ENCODE data around the gene RNU1-1.
"Not testable (repeated sequence)": the region's sequence is repeated elsewhere in the genome, so short reads cannot be mapped to it uniquely, and the experiment has no call there.

Gene RNU1-1

DNA sequence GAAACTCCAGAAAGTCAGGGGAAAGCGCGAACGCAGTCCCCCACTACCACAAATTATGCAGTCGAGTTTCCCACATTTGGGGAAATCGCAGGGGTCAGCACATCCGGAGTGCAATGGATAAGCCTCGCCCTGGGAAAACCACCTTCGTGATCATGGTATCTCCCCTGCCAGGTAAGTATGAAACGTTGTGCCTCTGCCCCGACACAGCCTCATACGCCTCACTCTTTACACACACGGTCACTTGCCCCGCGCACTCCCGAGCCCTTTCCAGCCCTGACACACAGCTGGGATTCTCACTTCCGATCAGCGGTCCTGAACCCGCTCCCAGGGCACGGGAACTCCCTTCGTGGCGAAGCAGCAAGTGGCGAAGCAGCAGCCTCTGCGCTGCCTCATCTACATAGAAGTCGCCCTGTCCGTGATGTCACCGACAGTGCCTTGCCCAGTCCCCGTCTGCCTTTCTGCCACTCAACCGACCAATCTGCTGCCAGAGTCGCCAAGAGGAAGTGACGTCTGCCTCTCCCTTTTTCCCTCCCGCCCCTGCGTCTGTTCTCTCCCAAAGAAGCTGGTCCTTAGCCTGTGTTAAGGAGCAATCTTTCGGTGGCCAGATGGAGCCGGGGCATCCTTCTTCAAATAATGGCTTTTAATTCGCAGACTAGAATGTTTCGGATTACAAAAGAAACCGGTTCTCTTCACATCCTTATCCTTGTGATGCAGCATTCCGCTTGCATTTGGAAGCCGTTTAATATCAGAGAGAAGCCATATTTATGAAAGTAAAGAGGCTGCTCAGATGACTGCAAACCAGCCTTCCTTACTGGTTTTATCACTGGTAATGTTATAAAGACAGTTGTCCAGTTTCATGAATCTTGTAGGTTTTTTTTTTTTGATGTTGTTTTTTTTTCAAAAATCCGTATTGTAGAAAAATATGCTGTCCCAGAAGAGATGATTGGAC is at the start of gene RNU1-1:
Gene RNU1-1, minus strand, starts transcription at position 179 of the 949 bp plus-strand sequence.
- not testable (repeated sequence) for DNase-seq

DNA sequence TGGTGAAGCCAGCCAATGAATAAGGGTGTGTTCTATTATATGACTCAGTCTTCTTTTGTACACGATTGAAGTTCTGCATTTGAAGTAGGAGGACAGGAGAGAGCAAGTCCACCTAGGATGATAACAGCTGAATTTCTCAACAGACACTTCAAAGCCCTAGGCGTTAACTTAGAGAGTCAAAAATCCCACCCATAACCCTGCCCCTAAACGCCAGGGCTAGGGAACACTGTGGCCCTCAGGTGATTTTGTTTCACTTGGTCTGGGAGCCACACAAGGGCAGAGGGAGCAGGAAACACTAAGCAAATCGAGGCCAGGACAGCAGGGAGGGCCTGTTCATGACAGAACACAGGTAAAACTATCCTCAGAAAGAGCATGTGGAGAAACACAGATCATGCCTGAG is 47.0 kb upstream of the RNU1-1 start:
- DNase-seq, result not testable (repeated sequence)

DNA sequence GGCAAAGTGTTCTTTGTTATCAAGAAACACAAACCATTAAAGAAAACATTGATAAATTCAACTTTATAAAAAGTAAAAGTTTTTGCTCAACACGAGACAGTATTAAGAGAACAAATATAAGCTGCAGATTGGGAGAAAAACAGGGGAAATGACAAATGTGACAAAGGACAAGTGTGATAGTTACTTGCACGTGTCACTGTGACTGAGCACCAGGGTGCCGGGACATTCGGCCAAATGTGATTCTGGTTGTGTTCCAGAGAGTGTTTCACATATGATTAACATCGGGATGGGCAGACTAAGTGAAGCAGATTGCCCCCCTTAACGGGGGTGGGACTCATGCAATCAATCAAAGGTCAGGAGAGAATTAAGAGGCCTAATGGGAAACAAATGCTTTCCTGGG is 46.4 kb upstream of the RNU1-1 start:
- DNase-seq, result not testable (repeated sequence)

DNA sequence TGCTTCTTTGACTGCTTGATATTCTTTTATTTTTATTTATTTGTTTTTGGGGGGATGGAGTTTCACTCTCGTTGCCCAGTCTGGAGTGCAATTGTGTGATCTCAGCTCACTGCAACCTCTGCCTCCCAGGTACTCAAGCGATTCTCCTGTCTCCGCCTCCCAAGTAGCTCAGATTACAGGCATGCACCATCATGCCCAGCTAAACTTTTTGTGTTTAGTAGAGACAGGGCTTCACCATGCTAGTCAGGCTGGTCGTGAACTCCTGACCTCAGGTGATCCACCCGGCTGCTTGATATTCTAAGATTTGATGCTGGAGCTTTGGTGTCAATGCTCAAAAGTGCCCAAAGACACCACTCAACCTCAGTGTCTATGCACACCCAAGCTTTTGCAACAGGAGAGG is 45.6 kb upstream of the RNU1-1 start:
- not testable (repeated sequence) for DNase-seq

DNA sequence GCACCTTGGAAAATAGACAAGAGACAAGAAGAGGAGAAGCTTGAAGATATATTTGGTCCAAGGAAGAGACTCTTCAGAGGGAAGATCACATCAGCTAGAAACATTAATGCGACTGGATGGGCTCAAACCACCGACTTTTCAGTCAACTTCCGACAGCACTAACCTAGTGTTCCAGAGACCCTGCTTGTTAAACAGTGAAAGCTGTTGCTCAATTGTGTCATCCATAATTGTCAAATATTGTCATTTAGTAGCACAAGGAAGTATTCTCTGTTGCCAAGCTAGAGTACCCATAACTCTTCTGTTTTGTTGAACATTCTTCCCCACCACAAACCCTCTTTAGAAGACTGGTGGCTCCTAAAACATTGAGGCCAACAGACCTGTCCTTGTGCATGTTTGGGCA is 42.9 kb upstream of the RNU1-1 start:
- DNase-seq, result not testable (repeated sequence)

DNA sequence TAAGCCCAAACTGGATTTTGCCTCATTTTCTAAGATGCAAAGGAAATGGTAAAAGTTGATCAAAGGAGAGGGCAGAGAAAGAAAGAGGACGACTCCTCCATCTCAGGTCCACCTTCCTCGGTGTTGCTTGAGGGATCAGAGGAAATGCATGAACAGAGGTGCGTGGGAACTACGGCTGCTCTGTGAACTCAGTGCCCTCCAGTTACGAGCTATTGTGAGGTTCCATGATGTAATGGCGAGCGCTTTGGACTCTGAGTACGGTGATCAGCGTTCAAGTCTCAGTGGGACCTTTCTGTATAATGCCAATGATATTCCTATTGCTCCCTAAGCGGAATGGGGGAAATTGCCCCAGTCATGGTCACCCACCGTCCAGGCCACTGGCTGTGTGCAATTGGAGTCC is 39.2 kb upstream of the RNU1-1 start:
- not testable (repeated sequence) for DNase-seq

DNA sequence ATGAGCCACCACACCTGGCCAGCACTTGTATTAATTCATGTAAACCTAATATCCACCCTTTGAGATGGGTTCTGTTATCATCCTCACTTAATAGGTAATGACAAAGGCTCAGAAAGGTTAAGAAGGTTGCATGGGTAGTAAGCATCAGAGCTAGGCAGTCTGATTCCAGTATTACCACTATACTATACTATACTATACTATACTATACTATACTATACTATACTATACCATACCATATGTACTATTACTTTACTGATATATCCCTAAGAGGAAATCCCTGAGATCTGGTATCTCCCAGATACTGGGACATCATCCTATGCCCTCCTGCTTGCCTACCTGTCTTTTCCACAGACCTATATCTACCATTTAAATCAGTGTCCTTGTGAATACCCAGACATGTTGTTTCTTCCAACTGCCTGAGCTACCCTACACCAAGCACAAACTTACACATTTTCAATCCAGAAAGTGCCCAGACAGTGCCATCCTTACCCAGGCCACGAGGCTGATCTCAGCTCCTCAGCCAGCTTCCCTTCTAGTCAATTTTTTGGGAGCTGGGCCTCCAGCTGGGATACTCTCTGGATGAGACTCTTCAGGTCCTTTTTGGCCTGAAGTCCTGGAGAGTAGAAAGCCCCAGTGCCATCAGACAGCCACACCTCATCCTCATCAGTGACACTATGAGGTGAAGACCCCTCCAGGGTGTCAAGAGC is 36.3 kb upstream of the RNU1-1 start:
- not testable (repeated sequence) for DNase-seq

DNA sequence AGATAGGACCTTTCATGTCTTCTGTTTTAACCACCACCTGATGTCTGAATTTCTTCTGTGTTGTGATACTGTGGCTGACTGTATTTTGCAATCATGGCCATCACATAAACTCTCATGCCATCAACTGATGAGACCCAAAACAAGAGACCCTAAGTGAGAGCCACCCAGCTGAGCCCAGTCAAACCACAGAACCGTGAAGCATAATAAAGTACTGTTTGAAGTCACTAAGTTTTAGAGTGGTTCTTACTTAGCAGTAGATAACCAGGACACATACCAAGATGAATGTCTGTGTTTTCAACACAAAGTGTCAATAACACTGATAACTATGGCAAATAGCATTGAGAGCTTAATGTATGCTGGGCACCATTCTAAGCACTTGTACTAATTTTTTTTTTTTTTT is 35.5 kb upstream of the RNU1-1 start:
- not testable (repeated sequence) for DNase-seq

DNA sequence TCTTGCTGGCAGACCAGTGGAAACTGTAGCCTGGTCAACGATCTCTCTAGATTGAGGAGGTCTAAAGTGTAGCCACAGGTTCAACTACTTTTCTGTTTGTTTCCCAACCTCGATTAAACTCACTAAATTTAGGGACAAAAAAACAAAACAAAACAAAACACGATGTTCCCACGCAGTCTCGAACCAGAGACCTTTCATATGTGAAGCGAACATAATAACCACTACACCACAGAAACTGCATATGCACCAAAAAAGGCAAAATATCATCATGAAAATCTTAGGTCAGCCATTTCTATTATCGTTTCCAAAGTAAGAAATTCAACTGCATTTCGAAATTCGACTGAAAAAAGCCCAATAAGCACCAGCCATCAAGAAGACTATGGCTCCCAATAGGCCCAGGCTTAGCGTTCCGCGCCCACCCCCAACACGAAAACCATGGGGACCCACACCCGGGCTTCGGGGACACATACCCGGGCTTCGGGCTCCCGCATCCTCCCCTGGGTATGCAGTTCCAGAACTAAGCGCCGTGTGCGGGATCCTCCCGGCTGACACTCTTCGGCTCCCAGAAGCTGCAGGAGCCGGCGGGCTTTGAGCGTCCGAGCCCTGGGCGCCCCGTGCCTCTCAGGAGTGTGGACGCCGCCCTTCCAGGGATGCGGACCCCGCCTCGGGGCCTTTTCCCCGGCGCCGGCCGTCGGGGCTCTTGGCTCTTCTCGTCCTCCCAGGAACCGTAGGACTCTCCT is 33.6 kb upstream of the RNU1-1 start:
- DNase-seq, result not testable (repeated sequence)

DNA sequence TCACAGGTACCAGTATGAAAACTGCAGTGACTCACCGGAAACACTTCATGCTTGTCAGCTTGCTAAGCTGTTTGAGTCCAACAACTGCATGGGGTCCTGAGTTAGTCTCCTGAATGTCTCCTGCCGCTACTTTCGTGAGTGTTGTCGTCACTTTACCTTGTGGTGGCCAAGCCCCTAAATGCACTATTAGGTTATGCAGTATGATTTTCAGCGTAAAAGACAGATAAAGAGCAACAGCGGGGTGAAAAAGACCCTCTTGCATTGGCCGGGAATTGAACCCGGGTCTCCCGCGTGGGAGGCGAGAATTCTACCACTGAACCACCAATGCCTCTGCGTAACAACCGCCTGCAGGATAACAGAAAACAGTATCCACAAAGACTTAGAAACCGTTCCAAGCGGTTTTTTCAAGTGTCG is 31.6 kb upstream of the RNU1-1 start:
- DNase-seq, result peak; percentile 24

DNA sequence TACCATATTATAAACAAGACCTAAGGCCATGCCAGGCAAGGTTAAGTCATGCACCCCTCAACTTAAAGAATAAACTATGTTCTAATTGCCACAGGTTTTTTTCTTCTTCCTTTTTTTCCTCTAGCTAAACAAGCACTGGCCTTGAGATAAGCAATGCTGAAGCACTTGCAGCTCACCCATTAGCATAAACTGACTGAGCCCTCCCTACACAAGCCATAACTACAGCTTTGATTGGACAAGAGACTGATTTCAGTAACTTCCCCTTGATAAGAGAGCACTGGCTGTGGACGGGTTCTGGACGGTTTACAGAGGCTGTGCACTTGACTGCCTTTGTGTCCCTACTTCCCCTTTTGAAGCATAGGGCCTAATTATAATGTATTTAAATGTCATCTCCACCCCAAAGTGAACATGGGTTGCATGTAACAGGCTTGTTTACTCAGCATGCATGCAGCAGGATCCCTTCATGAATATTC is 26.4 kb upstream of the RNU1-1 start:
- not testable (repeated sequence) for DNase-seq

DNA sequence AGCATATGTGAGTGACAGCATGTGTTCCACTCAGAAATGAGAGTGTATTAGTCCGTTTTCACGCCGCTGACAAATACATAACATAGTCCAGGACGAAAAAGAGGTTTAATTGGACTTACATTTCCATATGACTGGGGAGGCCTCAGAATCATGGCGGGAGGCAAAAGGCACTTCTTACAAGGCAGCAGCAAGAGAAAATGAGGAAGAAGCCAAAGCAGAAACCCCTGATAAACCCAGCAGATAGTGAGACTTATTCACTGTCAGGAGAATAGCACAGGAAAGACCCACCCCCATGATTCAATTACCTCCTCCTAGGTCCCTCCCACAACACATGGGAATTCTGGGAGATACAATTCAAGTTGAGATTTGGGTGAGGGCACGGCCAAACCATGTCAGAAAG is 23.4 kb upstream of the RNU1-1 start:
- not testable (repeated sequence) for DNase-seq

DNA sequence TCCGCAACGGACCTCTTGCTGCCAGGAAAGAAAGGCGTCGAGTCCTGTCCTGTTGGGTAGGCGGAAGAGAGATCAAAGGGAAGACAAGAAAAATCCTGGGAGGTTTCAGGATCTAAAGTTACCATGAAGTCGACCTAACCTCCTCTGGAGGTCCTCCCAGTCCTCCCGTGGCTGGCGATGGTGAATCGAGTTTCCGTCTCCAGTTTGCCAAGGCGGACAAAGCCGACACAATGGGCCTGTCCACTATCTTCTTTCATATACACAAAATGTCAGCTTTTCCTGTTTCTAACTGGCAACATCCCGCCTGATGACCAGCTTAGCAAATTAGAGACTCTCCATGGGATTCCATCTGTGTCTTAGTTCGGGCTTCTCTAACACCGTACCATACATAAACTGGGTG is 22.7 kb upstream of the RNU1-1 start:
- not testable (repeated sequence) for DNase-seq

DNA sequence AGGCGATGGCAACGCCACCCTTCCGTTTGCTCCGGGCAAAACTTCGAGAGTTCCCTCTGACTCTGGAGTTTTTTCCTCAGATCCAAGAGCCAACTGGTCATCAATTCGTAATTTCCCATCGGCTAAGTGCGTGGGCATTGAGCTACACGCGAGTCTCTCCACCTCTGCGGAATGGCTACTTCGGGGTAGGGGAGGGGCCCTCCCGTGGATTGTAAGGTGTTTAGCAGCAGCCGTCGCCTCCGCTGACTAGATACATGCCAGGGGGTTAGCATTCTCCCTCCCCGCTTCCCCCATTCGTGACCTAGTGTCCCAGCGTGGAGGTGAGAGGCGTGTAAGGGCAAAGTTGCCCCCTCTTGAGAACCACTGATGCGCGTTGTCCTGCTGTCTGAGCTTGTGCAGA is 21.8 kb upstream of the RNU1-1 start:
- not testable (repeated sequence) for DNase-seq

DNA sequence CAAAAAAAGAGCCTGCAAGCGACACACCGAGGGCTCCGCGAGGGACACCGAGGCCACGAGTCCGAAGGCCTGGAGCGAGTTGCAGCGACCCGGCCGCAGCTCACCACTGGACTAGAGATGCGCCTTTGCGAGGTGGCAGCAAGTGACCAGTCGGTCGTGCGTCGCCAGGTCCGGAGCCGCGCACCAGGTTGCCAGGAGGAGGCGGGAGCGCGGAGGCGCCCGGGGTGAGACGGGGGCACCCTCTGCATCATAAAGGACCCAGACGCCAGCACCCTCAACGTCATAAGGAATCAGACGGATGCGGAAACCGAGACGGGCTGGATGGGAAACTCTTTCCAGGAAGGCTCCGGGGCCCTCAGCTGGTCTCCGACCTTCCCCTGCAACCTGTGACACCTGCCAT is 21.4 kb upstream of the RNU1-1 start:
- not testable (repeated sequence) for DNase-seq

DNA sequence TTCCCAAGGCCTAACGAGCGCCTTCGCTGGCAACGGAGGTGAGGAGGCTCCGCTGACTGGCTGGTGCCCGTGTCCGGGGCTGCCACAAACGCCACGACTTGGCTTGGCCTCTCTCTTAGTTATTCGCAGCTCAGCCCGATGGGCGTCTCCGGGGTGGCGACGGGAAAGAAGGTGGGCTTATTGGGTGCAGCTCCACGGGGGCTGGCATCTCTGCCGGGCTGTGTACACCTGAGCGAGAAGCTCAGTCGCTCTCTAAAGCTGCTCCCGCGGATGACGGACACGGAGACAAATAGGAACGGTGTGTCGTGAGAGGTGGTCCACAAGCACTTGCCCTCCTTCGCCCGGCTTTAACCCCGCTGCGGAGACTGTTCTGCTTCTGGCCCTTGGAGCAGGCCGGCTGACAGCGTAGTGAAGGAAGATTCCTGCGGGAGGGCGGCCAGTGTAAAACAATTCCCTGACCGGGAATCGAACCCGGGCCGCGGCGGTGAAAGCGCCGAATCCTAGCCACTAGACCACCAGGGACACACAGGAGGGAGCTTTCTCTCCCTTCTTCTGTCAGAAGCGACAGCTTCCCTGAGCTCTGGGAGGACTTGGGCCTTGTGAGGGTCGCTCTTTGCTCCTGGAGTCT is 20.9 kb upstream of the RNU1-1 start:
- peak; percentile 10 for DNase-seq

DNA sequence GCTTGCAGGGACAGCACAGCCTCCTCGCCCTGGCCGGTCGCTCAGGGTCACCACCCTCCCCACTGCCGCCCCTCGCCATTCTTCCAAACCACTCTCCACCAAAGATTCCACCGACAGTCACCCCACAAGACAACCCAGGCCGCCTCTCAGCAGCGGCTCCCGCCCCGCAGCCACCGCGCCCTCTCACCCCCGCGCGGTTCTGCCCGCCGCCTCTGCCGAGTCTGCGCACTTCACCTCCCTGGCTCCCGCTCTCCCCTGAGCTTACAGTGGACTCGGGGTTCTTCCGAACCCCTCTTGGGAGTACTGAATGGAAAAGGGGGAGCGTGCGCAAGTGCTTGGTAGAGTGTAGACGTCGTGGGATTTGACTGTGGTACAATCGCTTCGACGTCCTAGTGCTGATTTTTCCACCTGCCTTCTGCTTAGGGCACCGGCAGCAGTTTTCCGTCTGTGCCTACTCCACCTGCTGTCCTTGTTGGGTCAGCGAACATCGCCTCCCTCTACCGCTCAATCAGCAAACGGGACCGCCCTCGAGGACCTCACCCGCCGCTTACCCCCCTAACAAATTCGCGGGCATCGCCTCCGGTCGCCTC is 20.2 kb upstream of the RNU1-1 start:
- not testable (repeated sequence) for DNase-seq

DNA sequence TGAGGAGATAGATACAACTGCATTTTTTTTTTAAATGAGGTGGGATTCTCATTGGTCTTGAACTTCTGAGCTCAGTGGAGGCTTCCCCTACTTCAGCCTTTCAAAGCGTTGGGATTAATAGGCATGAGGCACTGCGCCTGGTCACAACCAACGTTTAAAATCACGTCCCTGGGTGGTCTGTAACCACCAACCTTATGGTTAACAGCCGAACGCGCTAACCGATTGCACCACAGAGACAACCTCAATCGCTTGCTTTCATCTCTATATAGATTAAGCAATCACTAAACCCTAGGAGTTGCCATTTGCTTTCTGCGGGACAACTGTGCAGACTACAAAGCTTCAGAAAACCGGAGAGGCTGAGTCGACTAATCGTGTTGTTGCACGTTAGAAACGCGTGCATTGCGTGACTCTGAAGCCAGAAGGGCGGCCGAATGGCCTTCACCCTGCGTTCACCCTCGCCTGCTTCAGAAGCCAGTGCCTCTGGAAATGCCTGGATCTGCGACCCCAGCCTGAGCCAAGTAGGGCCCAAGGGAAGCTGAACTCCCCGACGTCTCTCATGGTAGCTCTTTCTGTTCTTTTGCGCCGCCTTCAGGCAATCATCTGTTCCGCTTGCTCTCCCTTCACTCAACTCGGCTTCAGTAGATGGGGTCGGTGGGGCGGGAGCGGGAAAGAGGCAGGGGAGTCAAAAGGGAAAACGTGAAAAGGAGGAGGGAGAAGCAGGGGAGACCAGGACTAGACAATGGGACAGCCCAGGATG is 18.3 kb upstream of the RNU1-1 start:
- DNase-seq, result not testable (repeated sequence)

DNA sequence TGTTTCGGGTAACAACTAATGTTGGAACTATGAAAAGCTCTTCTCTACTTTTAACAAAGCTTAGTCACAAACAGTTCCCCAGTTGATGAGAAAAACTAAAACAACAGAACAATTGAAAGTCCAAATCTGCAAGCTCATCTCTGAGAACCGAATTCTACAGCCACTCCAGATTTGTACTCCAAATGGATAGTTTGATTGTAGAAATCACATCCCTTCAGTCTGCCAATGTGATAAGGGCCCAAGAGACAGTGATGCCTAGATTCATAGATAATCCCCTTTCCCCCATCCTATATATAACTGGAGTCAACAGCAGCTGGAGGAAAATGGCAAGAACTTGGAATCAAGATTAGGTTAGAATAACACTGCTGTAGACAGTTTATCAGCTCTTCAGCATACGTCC is 14.3 kb upstream of the RNU1-1 start:
- not testable (repeated sequence) for DNase-seq

DNA sequence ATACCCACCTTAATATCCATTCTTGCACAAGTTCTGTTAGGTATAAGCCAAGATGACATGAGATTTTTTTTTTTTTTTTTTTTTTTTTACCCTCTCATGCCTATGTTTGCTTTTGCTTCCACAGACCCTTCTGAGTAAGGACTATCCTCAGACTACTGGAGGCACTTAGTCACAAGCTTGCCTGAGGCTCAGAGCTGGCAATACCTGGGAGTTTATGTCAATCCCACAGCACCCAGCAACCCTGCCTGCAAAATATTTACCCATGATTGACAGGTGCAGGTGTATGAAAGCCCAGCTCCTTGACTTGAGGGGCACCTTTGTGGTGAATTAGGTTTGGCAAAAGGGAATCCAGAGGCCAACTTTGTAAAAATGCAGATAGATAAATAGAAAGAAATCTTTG is 11.7 kb upstream of the RNU1-1 start:
- not testable (repeated sequence) for DNase-seq

DNA sequence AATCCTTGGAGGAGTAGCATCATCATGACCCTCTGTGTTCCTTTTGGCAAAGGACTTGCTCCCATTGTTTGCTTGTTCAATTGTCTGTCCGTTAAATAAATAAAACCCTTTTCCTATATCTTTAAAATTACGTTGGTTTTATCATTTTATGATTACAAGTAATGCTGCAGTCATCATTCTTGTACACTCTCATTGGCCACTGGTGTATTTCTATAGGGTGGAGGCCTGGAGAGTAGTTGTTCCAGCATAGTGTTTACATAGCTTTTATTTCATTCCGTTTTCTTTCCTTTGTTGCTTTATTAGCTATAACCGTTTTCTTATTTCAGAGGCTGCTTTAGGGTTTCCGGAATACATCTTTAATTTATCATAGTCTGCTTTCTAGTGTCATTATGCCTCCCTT is 7.6 kb upstream of the RNU1-1 start:
- DNase-seq, result not testable (repeated sequence)

DNA sequence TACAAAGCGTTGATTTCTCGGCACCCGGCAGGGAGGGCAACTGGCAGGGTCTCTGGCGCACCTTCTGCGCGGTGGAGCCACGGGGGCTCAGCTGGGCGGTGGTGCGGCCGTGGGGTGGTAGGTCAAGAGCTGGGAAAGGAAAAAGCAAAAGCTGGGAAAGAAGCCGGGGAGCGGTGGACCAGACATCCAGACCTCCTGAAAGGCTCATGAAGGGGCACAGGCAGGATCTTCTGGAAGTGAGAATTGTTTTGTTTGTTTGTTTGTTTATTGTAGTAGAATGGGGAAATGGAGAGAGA is 7.2 kb upstream of the RNU1-1 start:
- no peak for DNase-seq

Data from kidney glomerular epithelial cell (primary cell).